GM18858 (cell line): ENCODE measurements around the gene OOSP1.
"Not testable (repeated sequence)": the region's sequence is repeated elsewhere in the genome, so short reads cannot be mapped to it uniquely, and the experiment has no call there.

Experiments
- ATAC-seq: cut with Tn5 transposase; IDR thresholded peaks from one replicate; pipeline ENCODE4 v1.9.1; 2021; ENCODE audit not compliant: unreplicated experiment

OOSP1 gene

GRCh38 chr11:59960502-59961381, 22.5 kb downstream of the OOSP1 start:
- ATAC-seq, result no peak

- ATAC-seq, result no peak
Measured at GRCh38 chr11:59962107-59962482, 23.9 kb downstream of the OOSP1 start.

DNA sequence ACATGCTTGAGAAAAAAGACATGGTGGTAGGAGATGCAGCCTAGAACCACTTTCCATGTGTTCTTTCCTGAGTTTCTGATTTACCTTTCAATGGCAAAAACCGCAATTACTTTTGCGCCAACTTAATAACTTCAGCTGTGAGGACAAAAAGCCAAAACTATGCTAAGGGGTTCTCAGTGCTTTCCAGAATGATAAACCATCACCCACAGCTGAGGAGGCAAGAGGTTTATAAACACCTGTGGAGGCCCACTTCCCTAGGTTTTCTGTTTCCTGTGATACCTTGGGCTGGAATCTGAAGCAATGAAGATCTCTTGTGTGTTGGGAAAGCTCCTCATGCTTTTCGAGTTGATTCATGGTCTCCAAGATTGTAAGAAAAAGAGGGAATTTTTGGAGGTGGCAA, 25.5 kb downstream of the OOSP1 start, which contains the start of gene OOSP4A:
OOSP4A (plus strand) TSS at position 301 of the 400 bp plus-strand sequence; CDS start at position 301, 0 bp downstream.
- no peak for ATAC-seq

DNA sequence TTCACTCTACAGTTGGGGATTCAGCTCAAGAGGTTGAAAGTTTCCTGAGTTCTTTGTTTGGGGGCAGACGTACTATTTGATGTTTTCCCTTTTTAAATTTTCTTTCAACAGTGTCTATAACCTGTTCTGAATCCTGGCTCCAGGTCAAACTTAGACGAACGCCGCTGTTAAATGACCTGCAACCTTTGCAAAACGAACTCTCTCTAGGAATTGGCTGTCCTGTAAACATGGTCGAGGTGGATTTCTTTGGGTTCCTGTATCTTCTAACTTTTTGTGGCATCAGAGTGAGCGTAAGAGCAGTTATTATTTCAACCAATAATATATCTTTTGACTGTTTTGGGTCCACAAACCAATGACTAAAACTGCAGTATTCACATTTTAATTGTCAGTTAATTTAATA, 27.2 kb downstream of the OOSP1 start:
- no peak for ATAC-seq

- no peak for ATAC-seq
Measured at GRCh38 chr11:59966201-59966600, 28.0 kb downstream of the OOSP1 start.

DNA sequence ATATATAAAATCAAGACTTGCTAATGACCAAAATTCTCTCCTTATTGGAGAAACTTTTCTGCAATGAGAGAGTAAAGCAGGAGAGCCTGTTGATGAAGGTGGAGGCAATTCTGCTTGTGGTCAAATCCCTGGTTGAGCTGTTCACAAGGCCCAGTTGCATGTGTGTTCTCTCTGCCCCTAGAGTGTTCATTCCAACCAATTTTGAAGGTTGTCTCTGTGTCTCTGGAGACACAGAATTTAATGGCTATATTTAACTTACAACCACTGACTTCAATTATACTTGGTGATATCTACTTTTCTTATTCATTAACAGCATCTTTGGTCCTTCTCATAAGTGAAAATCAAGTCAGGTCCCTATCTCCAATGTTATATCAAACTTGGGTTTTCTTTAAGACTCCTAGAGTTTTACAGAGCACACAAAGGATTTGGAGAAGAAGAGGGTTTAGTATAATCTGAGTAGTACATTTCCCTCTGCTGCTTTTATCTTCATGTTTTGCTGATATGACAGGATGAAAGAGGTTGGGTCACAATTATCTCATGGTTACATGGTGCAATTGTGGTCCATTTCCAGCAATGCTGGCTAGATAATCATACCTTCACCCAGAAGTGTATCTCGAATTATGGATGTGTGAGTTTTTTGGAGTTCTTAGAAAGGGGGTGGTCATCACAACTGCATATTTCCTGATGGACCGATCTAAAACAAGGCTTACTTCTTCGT, 29.6 kb downstream of the OOSP1 start:
- ATAC-seq, result no peak

GRCh38 chr11:59968395-59968783, 30.2 kb downstream of the OOSP1 start:
- ATAC-seq, result no peak

GRCh38 chr11:59973097-59973496, 34.9 kb downstream of the OOSP1 start:
- no peak for ATAC-seq

GRCh38 chr11:59981106-59981770, 43.0 kb downstream of the OOSP1 start:
- ATAC-seq, result no peak

- not testable (repeated sequence) for ATAC-seq
Measured at GRCh38 chr11:59982037-59982436, 43.8 kb downstream of the OOSP1 start.

- ATAC-seq, result no peak
Measured at GRCh38 chr11:59983212-59983611, 45.0 kb downstream of the OOSP1 start.

- ATAC-seq, result no peak
Measured at GRCh38 chr11:59984368-59984767, 46.1 kb downstream of the OOSP1 start.

GRCh38 chr11:59990421-59990820, 52.2 kb downstream of the OOSP1 start:
- no peak for ATAC-seq

DNA sequence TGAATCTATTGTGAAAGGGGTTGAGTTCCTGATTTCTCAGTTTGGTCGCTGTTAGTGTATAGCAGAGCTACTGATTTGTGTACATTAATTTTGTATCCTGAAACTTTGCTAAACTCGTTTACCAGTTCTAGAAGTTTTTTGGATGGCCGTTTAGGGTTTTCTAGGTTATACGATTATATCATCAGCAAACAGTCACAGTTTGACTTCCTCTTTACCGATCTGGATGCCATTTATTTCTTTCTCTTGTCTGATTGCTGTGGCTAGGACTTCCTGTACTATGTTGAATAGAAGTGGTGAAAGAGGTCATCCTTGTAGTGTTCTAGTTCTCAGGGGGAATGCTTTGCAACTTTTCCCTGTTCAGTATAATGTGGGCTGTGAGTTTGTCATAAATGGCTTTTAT, 54.2 kb downstream of the OOSP1 start:
- no peak for ATAC-seq

DNA sequence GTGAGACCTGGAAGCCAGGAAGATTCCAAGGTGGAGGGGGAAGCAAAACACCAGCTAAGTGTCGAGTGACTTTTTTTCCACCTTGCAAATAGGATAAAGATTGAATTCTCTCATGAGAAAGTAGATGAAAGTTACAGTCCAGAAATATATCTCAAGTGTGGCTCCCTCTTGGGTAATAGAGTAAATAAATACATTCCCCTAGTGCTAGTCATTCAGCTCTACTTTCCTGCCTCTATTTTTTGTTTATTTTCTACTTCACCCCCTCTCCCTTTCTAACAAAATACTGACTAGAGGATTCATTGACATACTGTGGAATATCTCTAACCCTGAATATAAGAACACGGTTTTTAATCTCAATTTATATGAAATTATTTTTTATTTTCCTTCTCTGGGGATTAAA, 59.6 kb downstream of the OOSP1 start:
- no peak for ATAC-seq

- no peak for ATAC-seq
Measured at GRCh38 chr11:59999691-60000090, 61.5 kb downstream of the OOSP1 start.

DNA sequence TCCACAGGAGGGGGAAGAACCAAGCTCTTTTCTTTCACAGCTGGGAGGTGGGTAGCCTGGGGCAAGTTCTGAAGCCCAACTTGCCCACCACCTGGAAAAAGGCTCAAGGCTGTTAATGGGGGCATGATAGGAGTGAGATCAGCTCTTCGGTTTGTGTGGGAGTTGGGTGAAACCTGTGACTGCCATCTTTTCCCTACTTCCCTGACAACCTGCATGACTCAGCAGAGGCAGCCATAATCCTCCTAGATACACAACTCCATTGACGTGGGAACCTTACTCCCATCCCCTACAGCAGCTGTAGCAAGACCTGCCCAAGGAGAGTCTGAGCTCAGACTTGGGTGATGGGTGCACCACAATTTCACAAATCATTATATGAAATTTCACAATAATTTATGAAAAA, 65.5 kb downstream of the OOSP1 start:
- no peak for ATAC-seq

DNA sequence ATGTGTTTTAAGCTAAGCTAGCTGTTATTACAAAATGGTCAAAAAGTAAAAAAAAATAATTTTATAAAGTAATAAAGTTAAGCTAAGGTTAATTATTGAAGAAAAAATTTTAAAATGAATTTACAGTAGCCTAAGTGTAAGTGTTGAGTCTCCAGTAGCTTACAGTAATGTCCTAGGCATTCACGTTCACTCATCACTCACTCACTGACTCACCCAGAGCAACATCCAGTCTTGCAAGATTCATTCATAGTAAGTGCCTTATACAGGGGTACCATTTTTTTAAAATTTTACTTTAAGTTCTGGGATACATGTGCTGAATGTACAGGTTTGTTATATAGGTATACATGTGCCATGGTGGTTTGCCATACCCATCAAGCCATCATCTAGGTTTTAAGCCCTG, 67.1 kb downstream of the OOSP1 start:
- ATAC-seq, result no peak
